Loucy (cell line): ENCODE results near the gene GPR55.

Experiments
- H2AFZ ChIP-seq: fragments of 200-600 bp; sonication (generic); 2 replicates; pipeline ENCODE4 v1.6.0; 2016; ENCODE audit warnings: antibody characterized with exemption, mild to moderate bottlenecking, low read length, moderate library complexity
- H3F3A ChIP-seq: fragments of 200-600 bp; 2 replicates; pipeline ENCODE4 v1.6.0; 2016; ENCODE audit warnings: antibody characterized with exemption, low read depth, mild to moderate bottlenecking
- H3K27me3 ChIP-seq: fragments of 200-600 bp; sonication (generic); 2 replicates; pipeline ENCODE4 v1.6.1; 2014; ENCODE audit warnings: low read length, mild to moderate bottlenecking; ENCODE audit not compliant: insufficient read depth, poor library complexity, severe bottlenecking
- H3K36me3 ChIP-seq: fragments of 200-600 bp; sonication (generic); 2 replicates; pipeline ENCODE4 v1.6.1; 2016; ENCODE audit warnings: low read length; ENCODE audit not compliant: insufficient read depth
- H3K4me1 ChIP-seq: fragments of 200-600 bp; sonication (generic); 2 replicates; pipeline ENCODE4 v1.5.1; 2014; ENCODE audit warnings: low read length, mild to moderate bottlenecking; ENCODE audit not compliant: insufficient read depth, poor library complexity, severe bottlenecking
- H3K4me2 ChIP-seq: fragments of 200-600 bp; sonication (generic); 2 replicates; pipeline ENCODE4 v1.6.0; 2014; ENCODE audit warnings: antibody characterized with exemption, low read length, low read depth, mild to moderate bottlenecking; ENCODE audit not compliant: poor library complexity, severe bottlenecking
- H3K4me3 ChIP-seq: fragments of 200-600 bp; sonication (generic); 2 replicates; pipeline ENCODE4 v1.5.1; 2014; ENCODE audit warnings: low read length, mild to moderate bottlenecking, mixed read lengths; ENCODE audit not compliant: poor library complexity, severe bottlenecking
- H3K79me2 ChIP-seq: fragments of 200-600 bp; sonication (generic); 2 replicates; pipeline ENCODE4 v1.6.1; 2014; ENCODE audit warnings: low read length; ENCODE audit not compliant: insufficient read depth
- H3K9ac ChIP-seq: fragments of 200-600 bp; sonication (generic); 2 replicates; pipeline ENCODE4 v1.6.0; 2014; ENCODE audit warnings: mild to moderate bottlenecking, low read depth, low read length, moderate library complexity; ENCODE audit not compliant: poor library complexity, severe bottlenecking
- H3K9me2 ChIP-seq: fragments of 200-600 bp; sonication (generic); replicated peaks from 2 replicates; pipeline ENCODE4 v1.6.1; 2016; ENCODE audit warnings: low read depth, low read length, mixed read lengths
- H3K9me3 ChIP-seq: fragments of 200-600 bp; sonication (generic); 2 replicates; pipeline ENCODE4 v1.6.1; 2014; ENCODE audit warnings: mild to moderate bottlenecking, antibody characterized with exemption, low read length, low read depth; ENCODE audit not compliant: insufficient read depth
- H4K20me1 ChIP-seq: fragments of 200-600 bp; sonication (generic); 2 replicates; pipeline ENCODE4 v1.6.0; 2014; ENCODE audit warnings: antibody characterized with exemption, low read length, mild to moderate bottlenecking; ENCODE audit not compliant: insufficient read depth, poor library complexity, severe bottlenecking
- EZH2phosphoT487 ChIP-seq: fragments of 200-600 bp; IDR thresholded peaks from 2 replicates; pipeline ENCODE4 v1.6.1; 2018; ENCODE audit warnings: antibody characterized with exemption, mild to moderate bottlenecking, moderate library complexity, borderline replicate concordance
- TF ChIP-seq, protein P1 (sequence below): fragments of 200-600 bp; sonication (generic); conservative IDR thresholded peaks from 2 replicates; pipeline ENCODE4 v1.5.1; 2014; ENCODE audit warnings: mild to moderate bottlenecking, antibody characterized with exemption, low read length

The GPR55 gene

GRCh38 chr2:230899786-230900185, 25.3 kb downstream of the GPR55 start:
- no peaks in the 10 kb centered on the region for H3K4me1 ChIP-seq
- H3K36me3 ChIP-seq: no peaks in the 10 kb centered on the region
- no peak overlapping the region for H3K4me2 ChIP-seq

DNA sequence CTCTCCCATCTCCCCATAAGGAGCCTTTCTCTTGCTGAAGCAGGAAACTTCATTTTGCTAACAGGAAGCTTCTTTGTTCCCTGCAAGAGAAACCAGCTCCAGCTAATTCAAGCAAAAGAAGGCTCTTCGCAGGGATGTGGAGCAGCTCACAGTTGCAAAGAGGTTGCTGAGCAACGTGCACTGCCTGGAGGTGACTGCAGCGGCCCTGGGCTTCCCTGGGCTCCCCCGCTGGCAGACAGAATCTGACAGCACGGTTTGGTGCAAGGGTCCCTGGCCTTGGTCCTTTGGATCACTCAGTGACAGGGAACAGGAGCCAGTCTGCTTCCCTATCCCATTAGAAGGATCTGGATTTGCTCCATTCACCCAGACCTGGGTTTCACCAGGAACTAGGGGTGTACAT, 25.8 kb downstream of the GPR55 start:
- Histone ChIP-seq H2AFZ (no peak overlapping the region), H3K9ac (no peak overlapping the region), H3K4me1 (no peaks in the 10 kb centered on the region), H3K9me3 (no peaks in the 10 kb centered on the region), H3K36me3 (no peaks in the 10 kb centered on the region), H3F3A (no peaks in the 10 kb centered on the region), H3K79me2 (no peaks in the 10 kb centered on the region), H4K20me1 (no peaks in the 10 kb centered on the region), H3K4me3 (no peak overlapping the region), H3K9me2 (no peaks in the 10 kb centered on the region), H3K27me3 (no peaks in the 10 kb centered on the region), H3K4me2 (no peak overlapping the region)
- TF ChIP-seq EZH2phosphoT487: no peak
- TF ChIP-seq, protein P1, sequence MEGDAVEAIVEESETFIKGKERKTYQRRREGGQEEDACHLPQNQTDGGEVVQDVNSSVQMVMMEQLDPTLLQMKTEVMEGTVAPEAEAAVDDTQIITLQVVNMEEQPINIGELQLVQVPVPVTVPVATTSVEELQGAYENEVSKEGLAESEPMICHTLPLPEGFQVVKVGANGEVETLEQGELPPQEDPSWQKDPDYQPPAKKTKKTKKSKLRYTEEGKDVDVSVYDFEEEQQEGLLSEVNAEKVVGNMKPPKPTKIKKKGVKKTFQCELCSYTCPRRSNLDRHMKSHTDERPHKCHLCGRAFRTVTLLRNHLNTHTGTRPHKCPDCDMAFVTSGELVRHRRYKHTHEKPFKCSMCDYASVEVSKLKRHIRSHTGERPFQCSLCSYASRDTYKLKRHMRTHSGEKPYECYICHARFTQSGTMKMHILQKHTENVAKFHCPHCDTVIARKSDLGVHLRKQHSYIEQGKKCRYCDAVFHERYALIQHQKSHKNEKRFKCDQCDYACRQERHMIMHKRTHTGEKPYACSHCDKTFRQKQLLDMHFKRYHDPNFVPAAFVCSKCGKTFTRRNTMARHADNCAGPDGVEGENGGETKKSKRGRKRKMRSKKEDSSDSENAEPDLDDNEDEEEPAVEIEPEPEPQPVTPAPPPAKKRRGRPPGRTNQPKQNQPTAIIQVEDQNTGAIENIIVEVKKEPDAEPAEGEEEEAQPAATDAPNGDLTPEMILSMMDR: no peak

More at GRCh38 chr2:230899786-230900185, 25.3 kb downstream of the GPR55 start:
- Histone ChIP-seq H3K9ac (no peak overlapping the region), H2AFZ (no peak overlapping the region), H3K79me2 (no peaks in the 10 kb centered on the region), H3K9me3 (no peaks in the 10 kb centered on the region), H3K4me3 (no peak overlapping the region), H3F3A (no peaks in the 10 kb centered on the region), H4K20me1 (no peaks in the 10 kb centered on the region), H3K9me2 (no peaks in the 10 kb centered on the region), H3K27me3 (no peaks in the 10 kb centered on the region)
- no peak for TF ChIP-seq EZH2phosphoT487
- TF ChIP-seq, protein P1: no peak

DNA sequence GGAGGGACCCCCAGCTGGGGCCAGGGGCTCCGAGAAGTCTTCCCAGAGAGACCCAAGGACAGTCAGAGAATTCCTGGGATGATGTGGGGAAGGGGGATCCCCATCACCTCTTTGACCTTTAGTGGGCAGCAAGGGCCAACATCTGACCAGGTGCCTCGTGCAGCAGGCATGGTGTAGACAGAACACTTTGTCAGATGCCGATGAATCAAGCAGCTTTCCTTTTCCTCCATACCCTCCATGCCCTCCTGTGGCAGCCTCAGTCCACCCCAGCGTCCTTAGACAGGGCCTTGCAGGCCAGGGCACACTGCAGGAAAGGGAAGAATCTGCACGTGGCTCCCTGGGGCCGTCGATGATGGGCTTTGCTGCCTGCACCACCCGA, 26.3 kb downstream of the GPR55 start:
- no peaks in the 10 kb centered on the region for H3K36me3 ChIP-seq
- H4K20me1 ChIP-seq: no peaks in the 10 kb centered on the region
- no peaks in the 10 kb centered on the region for H3F3A ChIP-seq
- H3K9ac ChIP-seq: no peak overlapping the region
- H3K4me1 ChIP-seq: no peaks in the 10 kb centered on the region
- H3K9me3 ChIP-seq: no peaks in the 10 kb centered on the region
- H3K79me2 ChIP-seq: no peaks in the 10 kb centered on the region
- TF ChIP-seq, protein P1: no peak
- TF ChIP-seq EZH2phosphoT487: no peak
- no peaks in the 10 kb centered on the region for H3K27me3 ChIP-seq
- H3K9me2 ChIP-seq: no peaks in the 10 kb centered on the region
- H3K4me2 ChIP-seq: no peak overlapping the region
- no peak overlapping the region for H2AFZ ChIP-seq
- no peak overlapping the region for H3K4me3 ChIP-seq
